GM21423 (cell line): ENCODE measurements around the gene UNC45A.
A peak's percentile ranks its signal among the peaks of the same experiment; 100 is the strongest.

ENCODE experiments used
- ATAC-seq: cut with Tn5 transposase; IDR thresholded peaks from one replicate; pipeline ENCODE4 v1.9.1; 2021; ENCODE audit warnings: mild to moderate bottlenecking, moderate library complexity; ENCODE audit not compliant: unreplicated experiment

The UNC45A gene

DNA sequence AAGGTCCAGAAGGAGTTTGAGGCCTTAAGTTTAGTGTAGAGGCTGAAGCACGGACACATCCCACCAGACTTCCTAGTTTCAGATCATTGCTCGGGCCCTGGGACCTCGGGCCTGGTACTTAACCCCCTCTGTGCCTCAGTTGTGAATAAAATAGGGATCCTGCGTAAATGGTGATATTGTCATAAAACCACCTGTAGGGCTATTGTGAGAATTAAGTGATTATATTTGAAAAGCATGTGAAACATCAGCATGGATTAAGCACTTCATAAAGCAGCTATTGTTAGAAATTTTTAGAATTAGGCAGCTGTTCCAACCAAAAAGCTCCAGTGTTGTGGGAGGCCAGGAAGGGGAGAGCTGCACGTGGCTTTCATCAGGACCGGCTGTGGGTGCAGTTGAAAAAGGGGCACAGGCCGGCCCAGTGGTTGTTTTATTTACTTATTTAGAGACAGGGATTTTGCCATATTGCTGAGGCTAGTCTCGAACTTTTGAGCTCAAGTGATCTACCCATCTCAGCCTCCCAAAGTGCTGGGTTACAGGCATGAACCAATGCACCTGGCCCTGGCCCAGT lies 24.0 kb downstream of the UNC45A start:
- no peak for ATAC-seq

DNA sequence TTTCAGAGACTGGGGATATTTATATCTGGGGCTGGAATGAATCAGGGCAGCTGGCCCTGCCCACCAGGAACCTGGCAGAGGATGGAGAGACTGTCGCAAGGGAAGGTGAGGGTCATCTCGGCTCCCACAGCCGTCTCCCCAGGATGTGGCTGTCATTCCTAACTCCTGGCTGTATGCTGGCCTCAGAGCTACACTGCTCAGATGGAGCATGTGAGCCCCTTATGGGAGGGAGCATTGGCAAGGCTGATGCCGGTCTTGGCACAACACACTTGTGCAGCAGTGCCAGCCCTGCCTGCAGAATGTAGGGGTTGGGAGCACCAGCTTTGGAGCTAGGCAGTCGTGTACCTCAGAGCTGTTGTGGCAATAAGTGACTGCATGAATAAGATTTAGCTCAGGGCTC lies 24.8 kb downstream of the UNC45A start:
- ATAC-seq = no peak

DNA sequence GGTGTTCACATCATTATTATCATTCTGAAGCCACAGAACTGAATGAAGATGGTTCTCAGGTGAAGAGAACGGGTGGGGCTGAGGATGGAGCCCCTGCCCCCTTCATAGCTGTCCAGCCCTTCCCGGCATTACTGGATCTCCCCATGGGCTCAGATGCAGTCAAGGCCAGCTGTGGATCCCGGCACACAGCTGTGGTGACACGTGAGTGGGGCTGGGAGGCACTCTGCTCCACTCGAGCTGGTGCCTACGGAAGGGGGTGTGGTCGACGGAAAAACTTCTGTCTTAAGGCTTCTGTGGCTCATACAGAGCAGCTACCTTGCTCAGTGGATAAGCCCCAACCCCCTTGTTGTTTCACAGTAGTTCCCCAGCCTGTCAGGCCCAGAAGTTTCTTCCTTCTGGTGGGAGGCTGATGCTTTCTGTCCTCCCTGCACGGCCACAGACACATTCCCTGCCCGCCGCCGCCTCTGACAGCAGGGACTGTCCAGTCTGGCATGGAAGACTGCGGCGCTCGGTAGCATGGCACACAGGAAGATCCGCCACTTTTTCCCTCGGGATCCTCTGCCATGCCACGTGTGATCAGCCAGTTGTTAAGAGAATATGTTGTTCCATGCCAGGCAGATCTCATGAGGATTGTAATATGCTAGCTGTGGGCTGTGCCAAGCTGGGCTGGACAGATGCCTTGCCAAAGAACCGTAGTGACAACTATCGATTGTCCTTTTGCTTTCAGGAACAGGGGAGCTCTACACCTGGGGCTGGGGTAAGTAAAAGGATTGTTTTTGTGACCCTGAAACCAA lies 25.4 kb downstream of the UNC45A start:
- ATAC-seq = no peak

DNA sequence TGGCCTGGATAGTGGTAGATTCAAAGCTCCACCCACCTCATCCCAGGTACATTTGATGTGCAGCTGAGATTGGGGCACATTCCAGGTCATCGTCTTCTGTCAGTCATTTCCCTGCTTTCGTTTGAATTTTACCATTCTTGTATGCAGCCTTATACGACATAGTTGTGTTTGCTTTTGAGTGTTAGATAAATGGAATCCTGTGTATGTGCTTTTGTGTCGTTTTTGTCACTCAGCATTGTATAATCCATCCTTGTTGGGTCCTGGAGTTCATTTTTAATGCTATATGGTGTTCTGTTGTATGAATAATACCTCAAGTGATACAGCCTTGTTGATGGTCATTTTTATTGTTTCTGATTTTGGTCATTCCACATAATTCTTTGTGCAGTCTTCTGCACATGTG lies 26.9 kb downstream of the UNC45A start:
- ATAC-seq = no peak

DNA sequence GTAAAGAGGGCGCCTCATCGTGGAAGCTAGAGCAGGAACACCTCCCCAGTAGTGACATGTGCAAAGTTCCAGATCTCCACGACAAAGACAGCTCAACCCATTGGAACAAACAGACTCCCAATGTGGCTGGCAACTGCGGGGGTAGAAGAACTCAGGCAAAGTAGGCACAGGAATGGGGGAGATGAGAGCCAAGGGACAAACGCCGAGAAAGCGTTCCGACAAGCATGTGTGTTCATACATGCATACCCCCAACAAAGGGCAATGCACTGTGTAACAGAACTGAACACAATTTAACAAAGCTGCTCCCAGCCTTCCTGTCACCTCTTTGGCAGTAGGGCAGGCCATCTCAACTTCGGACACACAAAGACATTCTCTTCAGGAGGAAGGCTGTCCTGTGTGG lies 31.2 kb downstream of the UNC45A start:
- ATAC-seq = no peak

DNA sequence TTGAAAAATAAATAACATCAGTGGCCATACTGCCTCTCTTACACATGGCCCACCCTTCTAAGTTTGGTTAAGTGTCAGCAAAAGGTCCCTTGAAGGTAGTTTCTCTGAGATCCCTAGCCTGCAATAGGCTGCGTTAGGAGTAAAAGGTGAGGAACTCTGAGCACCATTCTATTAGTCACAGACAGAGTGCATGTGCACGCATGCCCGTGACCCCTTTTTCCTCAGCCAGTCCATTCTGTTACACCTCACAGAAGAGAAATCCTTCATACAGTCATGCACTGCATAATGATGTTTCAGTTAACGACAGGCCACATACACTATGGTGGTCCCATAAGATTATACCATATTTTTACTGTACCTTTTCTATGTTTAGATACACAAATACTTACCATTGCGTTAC lies 32.1 kb downstream of the UNC45A start:
- no peak for ATAC-seq

DNA sequence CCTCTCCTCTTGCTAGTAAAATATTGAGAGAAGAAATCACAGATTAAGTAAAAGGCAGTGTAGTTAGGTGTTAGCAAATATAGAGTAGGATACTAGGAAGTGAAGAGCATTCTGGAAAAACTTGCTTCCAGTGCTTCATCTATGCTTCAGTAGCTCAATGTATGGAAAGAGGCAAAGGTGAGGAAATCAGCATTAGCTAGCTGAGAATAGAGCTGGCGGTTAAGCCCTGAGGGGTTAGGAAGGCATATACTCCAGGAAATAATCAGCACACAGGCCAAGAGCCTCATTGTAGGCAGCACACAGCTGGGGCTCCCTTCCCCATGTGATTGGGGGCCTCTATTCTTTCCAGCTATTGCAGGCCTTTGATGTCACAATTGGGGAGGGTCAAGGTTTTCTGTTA lies 33.3 kb downstream of the UNC45A start:
- ATAC-seq = no peak

DNA sequence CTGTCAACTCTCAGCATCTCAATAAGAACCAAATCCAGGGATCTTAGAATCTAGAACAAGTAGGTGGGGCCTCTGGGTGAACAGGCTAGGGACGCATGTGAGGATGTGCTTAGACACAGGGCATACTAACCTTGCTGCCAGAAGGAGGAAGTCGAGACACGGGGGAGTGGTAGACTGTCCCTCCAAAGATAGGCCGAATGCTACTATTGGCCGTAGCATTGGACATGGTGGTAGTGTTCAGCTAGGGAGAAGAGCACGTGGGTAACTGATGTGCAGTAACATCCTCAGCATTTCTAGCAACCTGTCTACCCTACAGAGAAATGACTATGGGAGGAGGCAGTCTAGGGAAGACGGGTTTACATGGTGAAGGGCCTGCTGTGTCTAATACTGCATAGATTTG lies 35.2 kb downstream of the UNC45A start:
- no peak for ATAC-seq

DNA sequence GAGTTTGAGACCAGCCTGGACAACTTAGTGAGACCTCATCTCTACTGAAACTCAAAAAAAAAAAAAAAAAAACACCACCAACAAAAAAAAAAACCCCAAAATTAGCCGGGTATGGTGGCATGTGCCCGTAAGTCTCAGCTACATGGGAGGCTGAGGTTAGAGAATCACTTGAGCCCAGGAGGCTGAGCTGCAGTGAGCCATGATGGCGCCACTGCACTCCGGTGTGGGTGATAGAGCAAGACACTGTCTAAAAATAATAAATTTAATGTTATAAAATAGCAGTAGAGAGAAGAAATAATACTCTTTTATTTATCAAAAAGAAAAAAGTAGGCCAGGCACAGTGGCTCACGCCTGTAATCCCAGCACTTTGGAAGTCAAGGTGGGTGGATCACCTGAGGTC lies 37.0 kb downstream of the UNC45A start:
- ATAC-seq = no peak

DNA sequence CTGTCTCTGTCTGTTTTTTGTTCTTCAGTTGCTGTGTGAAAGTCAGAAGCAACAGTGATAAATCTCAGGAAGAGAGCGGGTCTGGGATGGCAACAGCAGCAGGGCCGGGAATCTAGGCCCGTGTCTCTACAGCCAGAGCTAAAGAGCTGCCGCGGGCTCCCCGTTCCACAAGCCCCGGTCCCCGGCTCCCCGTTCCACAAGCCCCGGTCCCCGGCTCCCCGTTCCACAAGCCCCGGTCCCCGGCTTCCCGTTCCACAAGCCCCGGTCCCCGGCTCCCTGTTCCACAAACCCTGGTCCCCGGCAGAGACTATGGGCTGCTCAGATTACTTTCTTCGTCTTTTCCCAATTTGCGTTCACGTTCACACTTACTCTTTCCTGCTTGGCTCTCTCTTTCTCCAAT lies 39.1 kb downstream of the UNC45A start:
- ATAC-seq = no peak

DNA sequence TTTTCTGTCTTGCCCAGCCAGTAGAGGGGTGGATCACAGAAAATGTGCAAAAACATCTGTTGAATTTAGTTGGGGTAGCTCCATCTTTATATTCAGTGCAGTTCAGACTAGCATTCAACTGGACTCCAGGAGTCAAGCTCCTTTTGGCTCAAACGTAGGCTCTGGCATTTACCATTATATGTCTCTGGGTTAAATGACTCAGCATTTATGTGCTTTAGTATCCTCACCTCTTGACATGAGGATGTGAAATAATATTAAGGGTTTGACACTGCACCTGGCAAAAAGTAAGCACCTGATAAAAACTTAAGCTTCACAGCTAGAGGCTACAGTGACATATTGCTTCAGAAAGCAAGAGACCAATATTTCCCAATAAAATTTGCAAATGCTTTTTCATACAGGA lies 44.5 kb downstream of the UNC45A start:
- no peak for ATAC-seq

DNA sequence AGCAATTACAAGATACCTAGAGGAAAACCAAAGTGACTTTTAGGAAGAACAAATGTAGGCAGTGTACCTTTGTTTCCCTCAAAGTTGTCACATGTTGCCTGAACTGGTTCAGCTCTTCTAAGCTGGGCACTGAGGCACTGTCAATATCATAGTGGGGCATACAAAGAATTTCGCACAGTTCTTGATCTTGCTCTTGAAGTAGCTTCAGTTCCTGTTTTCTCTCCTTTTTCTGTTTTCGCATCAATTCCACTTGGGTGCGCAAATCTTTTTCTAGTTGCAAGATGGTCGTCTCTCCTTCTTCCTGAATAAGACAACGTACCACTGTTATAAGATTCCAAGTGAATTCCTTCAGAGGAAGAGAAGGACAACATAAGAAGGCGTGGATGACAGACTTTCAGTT lies 46.6 kb downstream of the UNC45A start:
- peak; percentile 69 for ATAC-seq

DNA sequence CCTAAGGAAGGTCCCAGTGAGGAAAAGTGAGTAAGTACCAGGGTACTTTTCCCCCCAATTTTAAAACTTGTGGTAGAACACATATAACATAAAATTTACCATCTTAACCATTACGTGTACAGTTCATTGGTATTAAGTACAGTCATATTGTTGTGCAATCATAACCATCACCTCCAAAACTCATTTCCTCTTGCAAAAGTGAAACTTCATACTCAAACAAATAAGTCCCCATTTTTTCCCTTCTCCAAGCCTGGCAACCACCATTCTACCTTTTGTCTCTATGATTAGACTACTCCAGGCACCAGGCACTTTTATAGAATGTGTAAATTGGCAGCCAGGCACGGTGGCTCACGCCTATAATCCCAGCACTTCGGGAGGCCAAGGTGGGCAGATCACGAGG lies 47.0 kb downstream of the UNC45A start:
- ATAC-seq = no peak

DNA sequence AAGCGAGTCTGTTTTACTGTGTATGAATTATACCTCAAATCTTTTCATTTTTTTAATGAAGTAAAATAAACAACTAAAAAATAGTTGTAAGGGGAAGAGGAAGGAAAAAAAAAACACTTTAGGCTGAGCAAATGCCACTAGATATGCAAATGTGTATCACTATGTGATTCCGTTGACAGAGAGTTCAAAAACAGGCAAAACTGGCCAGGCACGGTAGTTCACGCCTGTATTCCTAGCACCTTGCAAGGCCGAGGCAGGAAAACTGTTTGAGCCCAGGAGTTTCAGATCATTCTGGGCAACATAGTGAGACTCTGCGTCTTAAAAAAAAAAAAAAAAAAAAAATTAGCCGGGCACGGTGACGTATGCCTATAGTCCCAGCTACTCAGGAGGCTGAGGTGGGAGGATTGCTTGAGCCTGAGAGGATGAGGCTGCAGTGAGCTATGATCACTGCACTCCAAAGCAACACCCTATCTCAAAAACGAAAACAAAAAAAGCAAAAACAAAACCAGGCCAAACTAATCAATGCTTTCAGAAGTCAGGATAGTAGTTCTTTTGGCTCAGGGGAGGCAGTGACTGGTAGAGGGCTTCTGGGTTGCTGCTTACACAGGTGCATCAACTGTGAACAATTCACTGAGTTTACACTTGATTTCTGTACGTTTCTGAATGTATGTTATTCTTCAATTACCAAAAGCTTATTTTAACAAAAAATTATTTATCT lies 51.9 kb downstream of the UNC45A start:
- ATAC-seq = peak; percentile 39

DNA sequence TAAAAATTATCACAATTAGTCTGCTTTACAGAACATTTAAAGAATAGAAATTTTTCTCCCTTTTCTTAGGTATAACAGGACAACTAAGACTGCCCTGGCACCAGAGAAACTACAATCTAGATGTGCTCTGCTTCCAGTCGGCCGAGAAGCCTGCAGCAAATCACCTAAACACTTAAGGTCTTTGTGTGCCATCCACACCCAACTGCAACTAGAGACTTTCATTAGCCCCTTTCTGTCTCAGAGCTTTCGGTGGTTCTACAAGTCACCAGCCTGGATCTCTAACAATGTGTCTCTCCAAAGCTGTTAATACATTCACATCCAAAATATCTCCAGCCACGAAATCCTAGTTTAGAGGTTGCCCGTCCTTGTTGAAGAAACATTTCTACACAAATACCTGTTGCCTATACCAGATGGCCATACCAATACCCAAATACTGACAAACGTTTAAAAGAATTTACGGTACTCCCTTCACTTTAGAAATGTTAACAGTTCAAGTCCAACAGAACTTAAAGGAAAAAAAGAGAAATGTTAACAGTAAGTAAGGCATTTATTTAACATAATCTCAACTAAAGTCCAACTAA lies 52.6 kb downstream of the UNC45A start:
- no peak for ATAC-seq

DNA sequence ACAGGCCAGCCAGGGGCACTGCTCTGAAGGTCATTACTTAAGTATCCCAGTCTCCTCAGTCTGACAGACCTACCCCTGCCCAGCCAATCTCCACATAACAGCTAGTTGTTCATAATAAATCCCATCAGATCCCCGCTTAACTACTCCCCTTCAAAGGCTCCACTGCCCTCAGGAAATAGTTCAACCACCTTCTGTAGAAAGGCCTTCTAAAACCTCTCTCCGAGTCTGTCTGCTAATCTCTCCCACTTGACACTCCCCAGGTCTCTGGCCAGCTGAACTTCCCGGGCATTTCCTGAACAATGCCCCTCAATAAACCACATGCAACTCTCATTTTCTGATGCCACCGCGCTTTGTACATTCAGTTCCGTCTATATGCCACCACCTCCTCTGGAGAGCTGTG lies 53.2 kb downstream of the UNC45A start:
- ATAC-seq = no peak

DNA sequence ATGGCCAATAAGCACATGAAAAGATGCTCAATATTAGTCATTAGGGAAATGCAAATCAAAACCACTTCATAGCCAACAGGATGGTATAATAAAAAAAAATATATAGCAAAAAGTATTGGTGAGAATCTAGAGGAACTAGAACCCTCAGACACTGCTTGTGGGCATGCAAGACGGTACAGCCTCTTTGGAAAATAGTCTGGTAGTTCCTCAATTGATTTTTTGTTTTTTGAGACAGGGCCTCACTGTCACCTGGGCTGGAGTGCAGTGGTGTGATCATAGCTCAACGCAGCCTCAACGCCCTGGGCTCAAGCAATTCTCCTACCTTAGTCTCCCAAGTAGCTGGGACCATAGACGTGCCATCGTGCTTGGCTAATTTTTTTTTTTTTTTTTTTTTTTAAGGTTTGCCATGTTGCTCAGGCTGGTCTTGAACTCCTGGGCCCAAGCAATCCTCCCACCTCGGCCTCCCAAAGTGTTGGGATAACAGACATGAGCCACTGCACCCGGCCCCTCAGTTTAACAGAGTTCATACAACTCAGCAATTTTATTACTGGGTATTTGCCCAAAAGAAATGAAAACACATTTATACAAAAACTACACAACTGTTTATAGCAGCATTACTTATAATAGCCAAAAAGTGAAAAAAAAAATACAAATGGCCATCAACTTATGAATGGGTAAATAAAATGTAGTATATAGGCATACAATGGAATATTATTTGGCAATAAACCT lies 54.1 kb downstream of the UNC45A start:
- ATAC-seq = no peak

DNA sequence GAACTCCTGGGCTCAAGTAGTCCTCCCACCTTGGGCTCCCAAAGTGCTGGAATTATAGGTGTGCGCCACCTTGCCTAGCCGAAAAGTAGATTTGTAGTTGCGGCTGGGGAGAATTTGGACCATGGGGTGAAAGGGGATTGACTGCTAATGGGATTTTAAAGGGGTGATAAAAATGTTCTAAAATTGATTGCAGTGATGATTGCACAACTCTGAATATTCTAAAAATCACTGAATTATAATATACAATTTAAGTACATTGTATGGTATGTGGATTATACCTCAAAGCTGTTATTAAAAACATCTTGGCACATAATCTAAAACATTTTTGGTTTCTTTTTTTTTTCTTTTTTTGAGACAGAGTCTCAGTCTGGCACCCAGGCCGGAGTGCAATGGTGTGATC lies 55.4 kb downstream of the UNC45A start:
- no peak for ATAC-seq

DNA sequence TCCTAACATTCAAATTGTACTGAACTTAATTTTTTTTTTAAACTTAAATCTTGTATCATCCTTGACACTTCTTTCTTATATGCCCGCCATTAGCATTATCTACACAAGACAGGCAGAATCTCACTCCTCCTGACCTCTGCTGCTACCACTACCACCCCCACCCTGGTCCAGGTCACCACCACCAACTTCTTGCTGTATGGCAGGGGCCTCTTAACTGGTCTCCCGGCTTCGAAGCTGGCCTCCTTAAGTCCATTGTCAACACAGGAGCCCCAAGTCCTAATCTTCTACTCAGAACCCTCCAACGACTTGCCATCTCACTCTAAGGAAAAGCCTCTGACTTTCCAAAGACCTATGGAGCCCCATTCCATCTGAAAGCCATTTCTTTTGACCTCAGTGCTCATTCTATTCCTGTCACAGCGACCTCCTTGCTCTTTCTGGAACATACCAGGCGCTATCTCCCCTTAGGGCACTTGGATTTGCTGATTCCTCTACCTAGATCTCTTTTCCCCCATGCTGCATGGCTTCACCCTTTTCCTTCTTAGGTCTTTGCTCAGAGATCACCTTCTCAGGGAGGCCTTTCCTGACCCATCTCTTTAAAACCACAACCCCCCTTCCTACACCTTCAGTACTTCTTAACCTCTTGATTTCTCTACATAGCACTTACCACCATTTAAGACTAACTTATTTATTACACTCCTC lies 56.7 kb downstream of the UNC45A start:
- ATAC-seq = no peak

DNA sequence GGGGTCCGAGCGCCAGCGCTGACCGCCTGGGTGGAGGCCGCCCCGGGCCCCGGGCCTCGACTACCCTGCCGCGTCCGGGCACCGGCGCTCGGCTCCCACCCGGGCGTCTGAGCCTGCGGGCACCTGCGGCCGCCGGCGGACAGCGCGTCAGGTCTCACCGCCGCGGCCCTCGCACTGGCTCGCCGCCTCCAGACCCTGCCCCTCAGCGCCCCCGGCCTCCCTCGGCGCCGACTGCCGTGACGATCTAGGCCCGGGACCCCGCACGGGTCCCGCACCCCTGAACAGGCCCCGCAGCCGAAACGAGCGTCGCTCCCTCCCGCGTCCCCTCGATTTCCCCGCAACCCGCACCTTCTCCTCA lies 59.0 kb downstream of the UNC45A start:
- ATAC-seq = peak; percentile 12
